Vagina (tissue), 2 donors: ENCODE measurements around the gene PCDHAC2. TPM values are rescaled to one million over a fixed set of nuclear protein-coding genes. Genes with fewer than 3 reads are reported as not detected.

Experiments used
- DNase-seq, 2 donors: peaks; one replicate each; pipeline ENCODE4 v3.0.0-alpha.2; 2017; ENCODE audit errors: extremely low spot score in 2 of 2
- H3K27ac ChIP-seq: fragments of 200-600 bp; sonication (generic); one replicate; pipeline ENCODE4 v1.5.1; 2019
- H3K27me3 ChIP-seq: fragments of 200-600 bp; sonication (generic); one replicate; pipeline ENCODE4 v1.5.1; 2019
- H3K36me3 ChIP-seq, 2 donors: fragments of 200-600 bp; sonication (generic); one replicate each; pipeline ENCODE4 v1.5.1; 2017 to 2019
- H3K4me1 ChIP-seq: fragments of 200-600 bp; sonication (generic); one replicate; pipeline ENCODE4 v1.5.1; 2019
- H3K4me3 ChIP-seq, 2 donors: fragments of 200-600 bp; sonication (generic); 1 replicate in 1 of 2; 2 replicates in 1 of 2; pipeline ENCODE4 v1.5.1; 2016 to 2019
- H3K9me3 ChIP-seq: fragments of 200-600 bp; sonication (generic); one replicate; pipeline ENCODE4 v1.5.1; 2019
- POLR2A ChIP-seq, 2 donors: fragments of 450-650 bp; IDR thresholded peaks; one replicate each; pipeline ENCODE4 v1.6.1; 2017; ENCODE audit warnings: antibody characterized with exemption in 2 of 2, mild to moderate bottlenecking in 2 of 2, moderate library complexity in 2 of 2
- POLR2AphosphoS5 ChIP-seq, 2 donors: sonication (generic); formaldehyde crosslinking; IDR thresholded peaks; one replicate each; pipeline ENCODE4 v1.9.0; 2017; ENCODE audit warnings: antibody characterized with exemption in 2 of 2, mild to moderate bottlenecking in 2 of 2, low read depth in 1 of 2; ENCODE audit not compliant: insufficient read depth in 1 of 2
- intact Hi-C: fragments of 100-400 bp; cut with DNase I; formaldehyde crosslinking; loops from one replicate; pipeline ENCODE4 v1.15.1; 2023
- total RNA-seq: library from RNA; depleted of rRNA; stranded (reverse); fragments of >200 nt; gene quantifications from one replicate; pipeline ENCODE4 v1.2.3, GENCODE V29; 2016
- TF ChIP-seq, protein P1 (sequence below), 3 experiments: fragments of 450-650 bp in 2 of 3; fragments of 200-600 bp in 1 of 3; sonication (generic) in 1 of 3; IDR thresholded peaks; one replicate each; pipeline ENCODE4 v1.5.1; 2017 to 2019; ENCODE audit warnings: antibody characterized with exemption in 3 of 3, mild to moderate bottlenecking in 2 of 3, moderate library complexity in 2 of 3

Gene PCDHAC2
- total RNA-seq, 1 donor from 2014 or later = 3.9 TPM

DNA sequence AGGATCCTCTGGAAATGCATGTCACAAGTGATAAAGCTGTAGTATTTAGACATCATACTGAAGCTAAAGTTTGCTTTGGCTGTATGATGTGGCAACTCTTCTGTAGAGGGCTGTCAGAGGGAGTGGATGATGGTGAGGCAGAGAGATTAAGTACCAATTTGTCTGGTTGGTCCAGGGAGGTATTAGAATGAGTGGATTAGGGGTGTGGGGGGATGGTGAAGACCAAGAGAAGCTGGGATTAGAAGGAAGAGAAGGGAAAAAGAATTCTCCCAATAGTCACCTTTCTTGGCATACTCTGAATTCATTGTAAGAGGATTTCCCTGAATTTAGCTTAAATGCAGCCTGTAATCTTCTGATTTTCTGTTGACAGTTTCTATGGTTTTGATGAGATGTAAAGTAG lies 3.6 kb downstream of the PCDHAC2 start:
- TF ChIP-seq POLR2A (IDR thresholded peaks at IDR 0.05) (no peak), POLR2AphosphoS5 (IDR thresholded peaks at IDR 0.05; ENCODE audit: insufficient read depth in 1 of 2, low read depth in 1 of 2) (no peak)
- TF ChIP-seq, protein P1, sequence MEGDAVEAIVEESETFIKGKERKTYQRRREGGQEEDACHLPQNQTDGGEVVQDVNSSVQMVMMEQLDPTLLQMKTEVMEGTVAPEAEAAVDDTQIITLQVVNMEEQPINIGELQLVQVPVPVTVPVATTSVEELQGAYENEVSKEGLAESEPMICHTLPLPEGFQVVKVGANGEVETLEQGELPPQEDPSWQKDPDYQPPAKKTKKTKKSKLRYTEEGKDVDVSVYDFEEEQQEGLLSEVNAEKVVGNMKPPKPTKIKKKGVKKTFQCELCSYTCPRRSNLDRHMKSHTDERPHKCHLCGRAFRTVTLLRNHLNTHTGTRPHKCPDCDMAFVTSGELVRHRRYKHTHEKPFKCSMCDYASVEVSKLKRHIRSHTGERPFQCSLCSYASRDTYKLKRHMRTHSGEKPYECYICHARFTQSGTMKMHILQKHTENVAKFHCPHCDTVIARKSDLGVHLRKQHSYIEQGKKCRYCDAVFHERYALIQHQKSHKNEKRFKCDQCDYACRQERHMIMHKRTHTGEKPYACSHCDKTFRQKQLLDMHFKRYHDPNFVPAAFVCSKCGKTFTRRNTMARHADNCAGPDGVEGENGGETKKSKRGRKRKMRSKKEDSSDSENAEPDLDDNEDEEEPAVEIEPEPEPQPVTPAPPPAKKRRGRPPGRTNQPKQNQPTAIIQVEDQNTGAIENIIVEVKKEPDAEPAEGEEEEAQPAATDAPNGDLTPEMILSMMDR (IDR thresholded peaks at IDR 0.05) = no peak
- Histone ChIP-seq H3K9me3 (no peaks in the 10 kb centered on the region), H3K4me1 (peaks cover 16% of the 10 kb centered on the region), H3K27me3 (no peaks in the 10 kb centered on the region), H3K27ac (no peak overlapping the region), H3K36me3 (no peaks in the 10 kb centered on the region), H3K4me3 (no peak overlapping the region)
- intact Hi-C loops = no loop called here
- no peak for DNase-seq

DNA sequence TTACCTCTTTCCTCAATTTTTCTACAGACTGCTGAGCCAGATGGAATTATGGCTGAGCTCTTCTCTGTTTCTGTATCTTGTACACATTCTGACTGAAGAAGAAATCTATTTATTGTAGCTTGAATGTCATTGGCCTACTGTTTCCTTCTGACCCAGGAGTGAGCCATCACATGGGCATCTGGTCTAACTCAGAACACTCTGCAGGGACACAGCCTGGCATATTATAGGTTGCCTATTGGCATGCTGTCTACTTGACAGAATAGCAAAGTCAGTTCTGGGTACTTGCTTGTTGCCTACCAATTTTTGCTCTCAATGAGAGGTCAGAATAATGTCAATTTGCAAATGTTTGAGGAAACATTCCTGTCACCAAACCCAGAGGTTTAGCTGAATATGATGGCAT lies 7.3 kb downstream of the PCDHAC2 start:
- H3K4me1 ChIP-seq = no peaks in the 10 kb centered on the region
- no peaks in the 10 kb centered on the region for H3K27me3 ChIP-seq
- TF ChIP-seq, protein P1 (IDR thresholded peaks at IDR 0.05) = no peak
- no peak for TF ChIP-seq POLR2A (IDR thresholded peaks at IDR 0.05)
- DNase-seq = no peak
- no peaks in the 10 kb centered on the region for H3K36me3 ChIP-seq
- intact Hi-C loops = no loop called here
- H3K9me3 ChIP-seq = no peaks in the 10 kb centered on the region
- no peak overlapping the region for H3K4me3 ChIP-seq
- no peak overlapping the region for H3K27ac ChIP-seq

DNA sequence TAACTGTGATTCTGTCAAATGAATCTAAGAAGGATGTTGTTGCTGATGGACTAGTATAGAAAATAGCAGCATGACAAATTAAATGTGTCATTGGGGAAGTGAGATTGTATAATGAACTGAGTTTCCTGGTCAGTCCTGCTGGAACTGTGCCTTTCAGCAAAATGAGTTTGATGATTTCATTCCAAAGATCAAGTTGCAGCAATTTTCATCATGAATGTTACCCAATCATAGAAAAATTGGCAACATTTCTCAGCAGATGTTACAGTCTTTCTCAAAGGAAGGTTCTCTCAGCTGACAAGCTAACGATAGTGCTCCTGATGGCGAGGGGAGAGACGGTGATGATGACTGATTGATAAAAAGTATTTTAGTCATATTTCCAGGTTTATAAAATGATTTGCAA lies 10.7 kb downstream of the PCDHAC2 start:
- Histone ChIP-seq H3K36me3 (no peaks in the 10 kb centered on the region), H3K27me3 (no peaks in the 10 kb centered on the region), H3K4me1 (no peaks in the 10 kb centered on the region), H3K4me3 (no peak overlapping the region), H3K9me3 (no peaks in the 10 kb centered on the region), H3K27ac (no peak overlapping the region)
- DNase-seq = no peak
- TF ChIP-seq POLR2A (IDR thresholded peaks at IDR 0.05) = no peak
- TF ChIP-seq, protein P1 (IDR thresholded peaks at IDR 0.05) = no peak
- TF ChIP-seq POLR2AphosphoS5 (IDR thresholded peaks at IDR 0.05; ENCODE audit: insufficient read depth in 1 of 2, low read depth in 1 of 2) = no peak
- intact Hi-C loops = no loop called here

- no peaks in the 10 kb centered on the region for H3K27me3 ChIP-seq
- intact Hi-C loops = no loop called here
- no peak overlapping the region for H3K4me3 ChIP-seq
- H3K27ac ChIP-seq = no peak overlapping the region
- H3K9me3 ChIP-seq = no peaks in the 10 kb centered on the region
- H3K4me1 ChIP-seq = no peaks in the 10 kb centered on the region
- TF ChIP-seq, protein P1 (IDR thresholded peaks at IDR 0.05) = no peak
- DNase-seq = no peak
- no peaks in the 10 kb centered on the region for H3K36me3 ChIP-seq
Observed at GRCh38 chr5:140978260-140978659, 12.0 kb downstream of the PCDHAC2 start.

DNA sequence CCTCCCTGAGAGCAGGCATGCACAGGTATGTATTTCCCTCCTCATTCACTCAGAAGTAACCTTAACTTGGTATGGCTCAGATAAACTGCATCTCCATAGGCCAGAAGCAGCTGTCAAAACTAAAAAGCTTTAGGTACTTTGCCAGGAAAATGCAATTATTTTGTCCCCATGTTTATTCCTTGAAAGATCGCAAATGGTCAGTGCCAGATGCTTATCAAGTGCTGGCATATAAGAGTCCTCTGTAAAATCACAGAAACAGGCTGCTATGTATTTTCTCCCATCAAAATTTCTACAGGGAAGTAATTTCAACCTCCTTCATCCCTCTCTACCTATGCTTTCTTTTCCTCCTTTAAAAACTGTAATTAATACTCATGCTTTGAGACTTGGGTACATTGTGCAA lies 12.7 kb downstream of the PCDHAC2 start:
- H3K27ac ChIP-seq = no peak overlapping the region
- TF ChIP-seq POLR2A (IDR thresholded peaks at IDR 0.05) (no peak), POLR2AphosphoS5 (IDR thresholded peaks at IDR 0.05; ENCODE audit: insufficient read depth in 1 of 2, low read depth in 1 of 2) (no peak)
- TF ChIP-seq, protein P1 (IDR thresholded peaks at IDR 0.05) = no peak
- H3K27me3 ChIP-seq = no peaks in the 10 kb centered on the region
- H3K36me3 ChIP-seq = no peaks in the 10 kb centered on the region
- intact Hi-C loops = no loop called here
- no peaks in the 10 kb centered on the region for H3K4me1 ChIP-seq
- no peaks in the 10 kb centered on the region for H3K9me3 ChIP-seq
- no peak for DNase-seq
- H3K4me3 ChIP-seq = no peak overlapping the region
